ENCODE results near the gene LOXHD1. TPM values are rescaled to one million over a fixed set of nuclear protein-coding genes. Genes with fewer than 3 reads are reported as not detected.

Gene LOXHD1
- total RNA-seq, 4 donors from 2014 or later: 0.33 to 3.2 (median 0.65) TPM

DNA sequence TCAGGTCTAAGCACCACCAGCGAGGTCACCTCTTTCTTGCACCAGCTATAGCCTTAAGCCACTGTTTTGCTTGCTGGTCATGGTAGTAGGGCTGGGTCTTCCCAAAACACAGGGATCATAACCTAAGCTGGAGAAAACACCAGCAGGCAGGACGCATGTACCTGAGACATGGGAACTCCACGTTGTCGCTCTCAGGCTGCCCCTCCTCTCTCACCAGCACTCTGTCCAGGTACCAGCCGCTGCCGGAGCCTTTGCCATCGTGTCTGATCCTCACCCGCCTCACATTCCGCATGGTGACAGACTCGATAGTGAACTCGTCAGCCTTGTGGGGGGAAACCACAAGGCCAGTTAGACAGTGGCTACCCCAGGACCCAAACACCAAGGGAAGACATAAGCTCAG, 79.5 kb downstream of the LOXHD1 start:
- TF ChIP-seq, protein P1, sequence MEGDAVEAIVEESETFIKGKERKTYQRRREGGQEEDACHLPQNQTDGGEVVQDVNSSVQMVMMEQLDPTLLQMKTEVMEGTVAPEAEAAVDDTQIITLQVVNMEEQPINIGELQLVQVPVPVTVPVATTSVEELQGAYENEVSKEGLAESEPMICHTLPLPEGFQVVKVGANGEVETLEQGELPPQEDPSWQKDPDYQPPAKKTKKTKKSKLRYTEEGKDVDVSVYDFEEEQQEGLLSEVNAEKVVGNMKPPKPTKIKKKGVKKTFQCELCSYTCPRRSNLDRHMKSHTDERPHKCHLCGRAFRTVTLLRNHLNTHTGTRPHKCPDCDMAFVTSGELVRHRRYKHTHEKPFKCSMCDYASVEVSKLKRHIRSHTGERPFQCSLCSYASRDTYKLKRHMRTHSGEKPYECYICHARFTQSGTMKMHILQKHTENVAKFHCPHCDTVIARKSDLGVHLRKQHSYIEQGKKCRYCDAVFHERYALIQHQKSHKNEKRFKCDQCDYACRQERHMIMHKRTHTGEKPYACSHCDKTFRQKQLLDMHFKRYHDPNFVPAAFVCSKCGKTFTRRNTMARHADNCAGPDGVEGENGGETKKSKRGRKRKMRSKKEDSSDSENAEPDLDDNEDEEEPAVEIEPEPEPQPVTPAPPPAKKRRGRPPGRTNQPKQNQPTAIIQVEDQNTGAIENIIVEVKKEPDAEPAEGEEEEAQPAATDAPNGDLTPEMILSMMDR (IDR thresholded peaks at IDR 0.05; ENCODE audit: low read depth): no peak

DNA sequence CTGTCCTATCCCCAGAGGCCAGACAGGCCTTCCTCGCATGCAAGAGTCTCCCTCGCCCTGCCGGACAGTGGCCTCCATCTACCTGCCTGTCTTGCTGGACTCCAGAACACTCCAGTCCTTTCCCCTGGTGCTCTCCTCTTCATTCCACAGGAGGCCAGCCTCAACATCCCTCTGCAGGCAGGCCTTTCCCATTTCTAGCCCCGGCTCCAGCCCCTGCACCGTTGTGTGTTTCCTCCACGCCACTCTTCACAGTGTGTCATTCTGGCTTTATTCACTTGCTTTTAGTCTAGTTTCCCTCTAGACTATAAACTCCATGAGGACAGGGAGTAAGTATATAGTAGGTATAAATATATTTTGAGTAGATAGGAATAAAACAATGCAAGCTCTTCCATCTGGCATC, 81.2 kb downstream of the LOXHD1 start:
- TF ChIP-seq, protein P1 (IDR thresholded peaks at IDR 0.05; ENCODE audit: low read depth): no peak

DNA sequence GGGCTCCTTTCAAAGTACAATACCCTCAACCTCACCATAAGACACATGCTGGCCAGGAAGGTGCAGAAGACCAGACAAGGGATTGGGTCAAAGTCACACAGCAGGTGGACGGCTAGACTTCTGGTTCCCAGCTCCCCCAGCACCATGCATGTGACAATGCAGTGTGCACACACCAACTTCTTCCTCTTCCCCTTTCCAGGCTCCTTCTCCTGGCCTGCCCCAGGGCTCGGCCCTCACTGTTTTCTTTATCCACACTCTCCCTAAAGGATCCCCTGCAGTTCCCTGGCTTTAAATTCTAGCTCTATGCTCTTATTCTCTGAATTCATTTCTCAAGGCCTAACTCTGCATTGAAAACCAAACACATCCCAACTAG, 82.3 kb downstream of the LOXHD1 start:
- TF ChIP-seq, protein P1 (IDR thresholded peaks at IDR 0.05; ENCODE audit: low read depth): no peak

DNA sequence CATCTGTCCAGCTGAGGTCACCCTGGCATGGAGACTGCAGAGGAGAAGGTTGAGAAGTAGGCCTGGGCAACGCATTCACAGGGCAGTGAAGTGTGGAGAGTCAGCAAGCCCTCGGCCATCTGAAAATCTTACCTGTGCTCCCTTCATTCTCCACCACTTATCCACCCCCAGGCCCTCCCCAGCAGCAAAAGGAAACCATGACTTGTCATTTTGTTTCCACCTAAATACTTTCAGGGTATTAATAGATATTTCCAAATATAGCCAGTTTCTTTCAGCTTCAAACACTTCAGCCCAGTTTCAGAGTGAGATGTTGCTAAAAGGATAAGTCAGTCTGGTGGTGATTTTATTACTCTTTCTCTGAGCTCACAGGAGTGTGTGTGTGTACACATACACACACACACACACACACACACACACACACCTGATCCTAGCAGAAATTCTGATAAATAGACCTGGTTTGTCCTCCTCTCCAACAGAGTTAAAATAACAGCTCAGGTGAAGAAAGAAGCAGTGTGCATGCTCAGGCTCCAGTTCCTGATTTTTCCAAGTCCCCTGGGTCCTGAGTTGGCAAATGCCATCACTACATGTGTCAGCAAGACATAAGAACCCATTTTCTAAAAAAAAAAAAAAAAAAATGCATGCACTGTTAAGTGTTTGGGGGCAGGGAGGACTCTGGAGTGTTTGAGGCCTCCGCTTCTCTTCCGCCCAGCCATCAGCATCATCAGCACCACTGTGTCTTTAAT, 82.8 kb downstream of the LOXHD1 start:
- TF ChIP-seq, protein P1 (IDR thresholded peaks at IDR 0.05; ENCODE audit: low read depth): no peak

DNA sequence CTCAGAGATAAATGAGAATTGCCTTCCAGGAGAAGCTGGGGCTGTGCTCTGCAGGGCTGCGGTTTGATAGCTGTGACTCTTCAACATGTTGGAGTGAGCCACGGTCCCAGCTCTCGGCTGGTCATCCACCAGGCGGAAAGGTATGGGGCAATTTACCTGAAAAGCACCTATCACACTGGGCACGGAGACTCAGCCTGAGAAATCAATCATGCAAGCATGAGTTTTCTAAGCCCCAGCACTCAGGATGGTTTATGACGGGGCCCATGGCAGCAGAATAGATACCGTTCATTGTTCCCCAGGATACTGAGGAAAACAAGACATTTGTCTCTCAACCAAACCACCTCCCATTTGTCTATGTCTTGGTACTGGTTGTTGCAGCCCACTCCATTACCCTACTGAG, 83.9 kb downstream of the LOXHD1 start:
- TF ChIP-seq, protein P1 (IDR thresholded peaks at IDR 0.05; ENCODE audit: low read depth): no peak

DNA sequence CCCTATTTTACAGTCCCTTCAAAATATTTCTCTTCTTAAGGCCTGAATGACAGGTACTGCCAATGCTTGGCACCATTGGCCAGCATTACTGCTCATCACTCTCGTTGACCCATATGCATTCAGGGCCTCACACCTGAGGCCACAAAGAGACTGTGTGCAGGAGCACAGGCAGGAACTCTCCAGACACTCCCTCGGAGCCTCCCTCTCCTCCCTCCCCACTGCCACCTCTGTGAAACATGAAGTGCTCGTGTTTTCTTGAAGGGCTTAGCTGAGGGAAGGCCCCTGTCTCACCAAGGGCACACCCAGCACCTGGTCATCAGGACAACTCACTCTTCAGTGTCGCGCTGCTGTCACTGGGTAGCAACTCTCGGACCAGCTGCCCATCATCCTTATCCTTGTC, 85.3 kb downstream of the LOXHD1 start:
- TF ChIP-seq, protein P1 (IDR thresholded peaks at IDR 0.05; ENCODE audit: low read depth): no peak

DNA sequence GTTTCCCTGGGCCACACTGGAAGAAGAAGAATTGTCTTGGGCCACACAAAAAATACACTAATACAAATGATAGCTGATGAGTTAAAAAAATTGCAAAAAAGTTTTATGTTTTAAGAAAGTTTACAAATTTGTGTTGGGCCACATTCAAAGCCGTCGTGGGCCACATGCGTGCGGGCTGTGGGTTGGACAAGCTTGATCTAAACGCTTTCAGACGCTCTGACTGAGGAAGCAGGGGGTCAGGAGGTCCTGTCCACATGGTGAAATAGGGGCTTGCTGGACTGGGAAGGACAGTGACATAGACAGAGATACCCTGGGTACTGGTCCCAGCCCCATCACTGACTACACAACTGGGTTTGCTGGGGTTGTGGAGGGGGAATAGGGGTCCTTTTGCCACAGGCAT, 86.4 kb downstream of the LOXHD1 start:
- TF ChIP-seq, protein P1 (IDR thresholded peaks at IDR 0.05; ENCODE audit: low read depth): no peak
